Peyer's patch (tissue), 4 donors: ENCODE measurements around the gene MLF2. TPM values are rescaled to one million over a fixed set of nuclear protein-coding genes. Genes with fewer than 3 reads are reported as not detected.

Experiments
- DNase-seq, 3 donors: peaks; one replicate each; pipeline ENCODE4 v3.0.0-alpha.2; 2017 to 2019
- H3K27ac ChIP-seq, 4 donors: fragments of 200-600 bp; sonication (generic); one replicate each; pipeline ENCODE4 v1.5.1; 2016 to 2019
- H3K27me3 ChIP-seq, 2 donors: fragments of 200-600 bp; sonication (generic); one replicate each; pipeline ENCODE4 v1.5.1; 2019
- H3K36me3 ChIP-seq, 3 donors: fragments of 200-600 bp; sonication (generic); one replicate each; pipeline ENCODE4 v1.5.1; 2016 to 2019
- H3K4me1 ChIP-seq, 4 donors: fragments of 200-600 bp; sonication (generic); one replicate each; pipeline ENCODE4 v1.5.1; 2016 to 2019
- H3K4me3 ChIP-seq, 4 donors: fragments of 200-600 bp; sonication (generic); 1 replicate in 3 of 4; 2 replicates in 1 of 4; pipeline ENCODE4 v1.5.1; 2016 to 2019; ENCODE audit warnings: mild to moderate bottlenecking in 1 of 4
- H3K9me3 ChIP-seq, 4 donors: fragments of 200-600 bp; sonication (generic); one replicate each; pipeline ENCODE4 v1.5.1; 2016 to 2019; ENCODE audit warnings: mild to moderate bottlenecking in 1 of 4
- CTCF ChIP-seq, 6 experiments: fragments of 450-650 bp in 4 of 6; fragments of 200-600 bp in 2 of 6; sonication (generic) in 1 of 6; IDR thresholded peaks; one replicate each; pipeline ENCODE4 v1.5.1; 2017 to 2019; ENCODE audit warnings: antibody characterized with exemption in 6 of 6, mild to moderate bottlenecking in 3 of 6, moderate library complexity in 1 of 6
- POLR2A ChIP-seq, 2 donors: fragments of 450-650 bp; IDR thresholded peaks; one replicate each; pipeline ENCODE4 v1.5.1; 2017; ENCODE audit warnings: antibody characterized with exemption in 2 of 2, mild to moderate bottlenecking in 2 of 2, moderate library complexity in 2 of 2
- total RNA-seq, 4 donors: library from RNA; depleted of rRNA; stranded (reverse); fragments of >200 nt; gene quantifications; one replicate each; pipeline ENCODE4 v1.1.0, GENCODE V29; 2016

The MLF2 gene
- total RNA-seq, 4 donors from 2014 or later: 94.9 to 212 (median 182) TPM

GRCh38 chr12:6772331-6772695 is 19.4 kb upstream of the MLF2 start, which contains the start of gene LAG3:
Gene LAG3, plus strand, starts transcription at chr12:6772520. Its CDS starts 333 bp downstream, at chr12:6772853.
- Histone ChIP-seq H3K36me3 (peaks cover 0 to 14% (median 0%) of the 10 kb centered on the region in 3 donors), H3K4me1 (peaks cover 0 to 64% (median 9%) of the 10 kb centered on the region in 4 donors), H3K9me3 (no peaks in the 10 kb centered on the region), H3K27ac (peak within 1 kb of the TSS; percentile 57 to 79 (median 62)), H3K27me3 (no peaks in the 10 kb centered on the region), H3K4me3 (peak within 1 kb of the TSS; percentile 28 to 49 (median 38))
- TF ChIP-seq CTCF (IDR thresholded peaks at IDR 0.05) (no peak), POLR2A (IDR thresholded peaks at IDR 0.05) (no peak)
- peak in 1 of 3 donors; percentile 37 for DNase-seq

- TF ChIP-seq POLR2A (IDR thresholded peaks at IDR 0.05) (no peak), CTCF (IDR thresholded peaks at IDR 0.05) (no peak)
- Histone ChIP-seq H3K27me3 (no peaks in the 10 kb centered on the region), H3K27ac (peak overlapping the region; percentile 32 to 79 (median 62)), H3K9me3 (no peaks in the 10 kb centered on the region), H3K4me1 (peaks cover 0 to 64% (median 9%) of the 10 kb centered on the region in 4 donors), H3K4me3 (peak overlapping the region in 3 of 4 donors; percentile 20 to 49 (median 31)), H3K36me3 (peaks cover 0 to 14% (median 0%) of the 10 kb centered on the region in 3 donors)
- no peak for DNase-seq
Measured at GRCh38 chr12:6771509-6772330, 18.8 kb upstream of the MLF2 start.

- TF ChIP-seq POLR2A (IDR thresholded peaks at IDR 0.05): no peak
- no peak for TF ChIP-seq CTCF (IDR thresholded peaks at IDR 0.05)
- H3K9me3 ChIP-seq: no peaks in the 10 kb centered on the region
- peak overlapping the region in 3 of 4 donors; percentile 31 to 79 (median 64) for H3K27ac ChIP-seq
- H3K36me3 ChIP-seq: peaks cover 0 to 14% (median 0%) of the 10 kb centered on the region in 3 donors
- H3K4me1 ChIP-seq: peaks cover 0 to 64% (median 10%) of the 10 kb centered on the region in 4 donors
- no peaks in the 10 kb centered on the region for H3K27me3 ChIP-seq
- no peak for DNase-seq
- H3K4me3 ChIP-seq: no peak overlapping the region
Measured at GRCh38 chr12:6771091-6771495, 18.2 kb upstream of the MLF2 start.

- no peaks in the 10 kb centered on the region for H3K9me3 ChIP-seq
- peaks cover 0 to 66% (median 14%) of the 10 kb centered on the region in 4 donors for H3K4me1 ChIP-seq
- H3K4me3 ChIP-seq: no peak overlapping the region
- no peak for TF ChIP-seq CTCF (IDR thresholded peaks at IDR 0.05)
- TF ChIP-seq POLR2A (IDR thresholded peaks at IDR 0.05): no peak
- DNase-seq: no peak
- no peaks in the 10 kb centered on the region for H3K27me3 ChIP-seq
- H3K36me3 ChIP-seq: peaks cover 0 to 14% (median 0%) of the 10 kb centered on the region in 3 donors
- H3K27ac ChIP-seq: peak overlapping the region in 3 of 4 donors; percentile 31 to 79 (median 64)
Measured at GRCh38 chr12:6770600-6770999, 17.7 kb upstream of the MLF2 start.

- peaks cover 0 to 14% (median 0%) of the 10 kb centered on the region in 3 donors for H3K36me3 ChIP-seq
- H3K4me1 ChIP-seq: peaks cover 0 to 71% (median 17%) of the 10 kb centered on the region in 4 donors
- DNase-seq: no peak
- H3K27ac ChIP-seq: peak overlapping the region in 1 of 4 donors; percentile 79
- no peaks in the 10 kb centered on the region for H3K27me3 ChIP-seq
- no peak overlapping the region for H3K4me3 ChIP-seq
- TF ChIP-seq POLR2A (IDR thresholded peaks at IDR 0.05) (no peak), CTCF (IDR thresholded peaks at IDR 0.05) (no peak)
- H3K9me3 ChIP-seq: no peaks in the 10 kb centered on the region
Measured at GRCh38 chr12:6770094-6770493, 17.2 kb upstream of the MLF2 start.
